GM18909 (cell line): ENCODE results near the gene ABCA1.
"Not testable (repeated sequence)": the region's sequence is repeated elsewhere in the genome, so short reads cannot be mapped to it uniquely, and the experiment has no call there.

Experiments used
- ATAC-seq: cut with Tn5 transposase; IDR thresholded peaks from one replicate; pipeline ENCODE4 v1.9.1; 2021; ENCODE audit warnings: mild to moderate bottlenecking; ENCODE audit not compliant: unreplicated experiment, poor library complexity

ABCA1 gene

GRCh38 chr9:104907278-104907951 lies 20.5 kb downstream of the ABCA1 start:
- no peak for ATAC-seq

- ATAC-seq: no peak
These were observed 21.3 kb downstream of the ABCA1 start for GRCh38 chr9:104906441-104907277.

- no peak for ATAC-seq
These were observed 22.0 kb downstream of the ABCA1 start for GRCh38 chr9:104905931-104906330.

GRCh38 chr9:104905153-104905901 lies 22.6 kb downstream of the ABCA1 start:
- no peak for ATAC-seq

- ATAC-seq: no peak
These were observed 24.3 kb downstream of the ABCA1 start for GRCh38 chr9:104903609-104904008.

GRCh38 chr9:104900871-104901270 lies 27.1 kb downstream of the ABCA1 start:
- no peak for ATAC-seq

- no peak for ATAC-seq
These were observed 27.6 kb downstream of the ABCA1 start for GRCh38 chr9:104900324-104900723.

- ATAC-seq: no peak
These were observed 28.2 kb downstream of the ABCA1 start for GRCh38 chr9:104899759-104900247.

GRCh38 chr9:104898376-104898775 lies 29.6 kb downstream of the ABCA1 start:
- ATAC-seq: not testable (repeated sequence)

GRCh38 chr9:104896131-104896530 lies 31.8 kb downstream of the ABCA1 start:
- no peak for ATAC-seq

- no peak for ATAC-seq
These were observed 32.4 kb downstream of the ABCA1 start for GRCh38 chr9:104895572-104895971.

GRCh38 chr9:104892701-104893100 lies 35.3 kb downstream of the ABCA1 start:
- ATAC-seq: no peak

GRCh38 chr9:104890433-104890770 lies 37.6 kb downstream of the ABCA1 start:
- no peak for ATAC-seq

GRCh38 chr9:104885818-104886709 lies 41.9 kb downstream of the ABCA1 start:
- ATAC-seq: no peak

- ATAC-seq: no peak
These were observed 44.8 kb downstream of the ABCA1 start for GRCh38 chr9:104883169-104883568.

GRCh38 chr9:104882566-104882965 lies 45.4 kb downstream of the ABCA1 start:
- ATAC-seq: no peak

- ATAC-seq: no peak
These were observed 45.9 kb downstream of the ABCA1 start for GRCh38 chr9:104882086-104882485.

- no peak for ATAC-seq
These were observed 48.2 kb downstream of the ABCA1 start for GRCh38 chr9:104879555-104880309.

- no peak for ATAC-seq
These were observed 51.4 kb downstream of the ABCA1 start for GRCh38 chr9:104876587-104876986.
